Activated CD8-positive, alpha-beta memory T cell treated with anti-CD3 and anti-CD28 coated beads, Interleukin-2, amount 50 U/mL, for 1 hour (primary cell): ENCODE data around the gene PDXDC1.
"Not testable (repeated sequence)": the region's sequence is repeated elsewhere in the genome, so short reads cannot be mapped to it uniquely, and the experiment has no call there.

Experiments used
- DNase-seq: peaks from one replicate; pipeline ENCODE4 v3.0.0-alpha.2; 2020; ENCODE audit errors: extremely low read depth

Gene PDXDC1

GRCh38 chr16:15012941-15013340, 38.1 kb downstream of the PDXDC1 start:
- not testable (repeated sequence) for DNase-seq

GRCh38 chr16:15015671-15016070, 40.8 kb downstream of the PDXDC1 start:
- DNase-seq, result not testable (repeated sequence)

- DNase-seq, result not testable (repeated sequence)
These were observed 41.5 kb downstream of the PDXDC1 start for GRCh38 chr16:15016354-15016753.

GRCh38 chr16:15016951-15017580, 42.2 kb downstream of the PDXDC1 start:
- DNase-seq, result not testable (repeated sequence)

- DNase-seq, result not testable (repeated sequence)
These were observed 46.6 kb downstream of the PDXDC1 start for GRCh38 chr16:15021429-15021828.

- DNase-seq, result peak; percentile 61
These were observed 47.4 kb downstream of the PDXDC1 start for GRCh38 chr16:15022194-15022593.

GRCh38 chr16:15023381-15024077, 48.7 kb downstream of the PDXDC1 start:
- DNase-seq, result not testable (repeated sequence)

- DNase-seq, result not testable (repeated sequence)
These were observed 50.0 kb downstream of the PDXDC1 start for GRCh38 chr16:15024858-15025199.

GRCh38 chr16:15025234-15025951, 50.6 kb downstream of the PDXDC1 start:
- not testable (repeated sequence) for DNase-seq

GRCh38 chr16:15027051-15027450, 52.2 kb downstream of the PDXDC1 start:
- DNase-seq, result not testable (repeated sequence)

- DNase-seq, result not testable (repeated sequence)
These were observed 52.9 kb downstream of the PDXDC1 start for GRCh38 chr16:15027503-15028344.

GRCh38 chr16:15028345-15028715, 53.5 kb downstream of the PDXDC1 start:
- not testable (repeated sequence) for DNase-seq

- not testable (repeated sequence) for DNase-seq
These were observed 54.2 kb downstream of the PDXDC1 start for GRCh38 chr16:15028801-15029698.

- not testable (repeated sequence) for DNase-seq
These were observed 54.9 kb downstream of the PDXDC1 start for GRCh38 chr16:15029749-15030148.

GRCh38 chr16:15031179-15031578, 56.4 kb downstream of the PDXDC1 start:
- DNase-seq, result no peak

- DNase-seq, result no peak
These were observed 56.8 kb downstream of the PDXDC1 start for GRCh38 chr16:15031586-15031985.

- DNase-seq, result no peak
These were observed 57.9 kb downstream of the PDXDC1 start for GRCh38 chr16:15032547-15033308.

GRCh38 chr16:15033309-15033707, 58.5 kb downstream of the PDXDC1 start:
- no peak for DNase-seq

GRCh38 chr16:15034266-15035162, 59.7 kb downstream of the PDXDC1 start:
- DNase-seq, result no peak
